DOHH2 (cell line): ENCODE measurements around the gene DAP.
"Not testable (repeated sequence)": the region's sequence is repeated elsewhere in the genome, so short reads cannot be mapped to it uniquely, and the experiment has no call there.

Experiments used
- CTCF ChIP-seq: fragments of 200-600 bp; sonication (generic); IDR thresholded peaks from one replicate; pipeline ENCODE4 v1.5.1; 2014; ENCODE audit warnings: antibody characterized with exemption, mild to moderate bottlenecking, low read depth, low read length; ENCODE audit not compliant: poor library complexity, severe bottlenecking
- EZH2phosphoT487 ChIP-seq: fragments of 200-600 bp; sonication (generic); IDR thresholded peaks from 2 replicates; pipeline ENCODE4 v1.6.1; 2017; ENCODE audit warnings: borderline replicate concordance, mild to moderate bottlenecking, antibody characterized with exemption, low read length, moderate library complexity, mixed read lengths

- not testable (repeated sequence) for TF ChIP-seq EZH2phosphoT487, CTCF
These were observed 19.2 kb upstream of the DAP start for GRCh38 chr5:10780208-10780607.
